Endothelial cell of umbilical vein (primary cell): ENCODE data around the gene AHNAK2. TPM values are rescaled to one million over a fixed set of nuclear protein-coding genes. Genes with fewer than 3 reads are reported as not detected.

Experiments used
- BruUV-seq: library from RNA; stranded (reverse); fragments of 400-500 nt; replicated peaks from 2 replicates; lab custom pipeline; 2021; lab: Mats Ljungman, UMichigan
- CTCF ChIA-PET: fragments of 300-600, 350-600 bp; sonication (Branson Sonifier 250); formaldehyde crosslinking; loops from one replicate; lab custom pipeline; 2021; ENCODE audit warnings: antibody characterized with exemption, inconsistent platforms; lab: Charles Lee
- POLR2A ChIA-PET: fragments of 300-600, 350-600 bp; sonication (Branson Sonifier 250); formaldehyde crosslinking; loops from one replicate; lab custom pipeline; 2021; ENCODE audit warnings: antibody characterized with exemption, inconsistent platforms; lab: Charles Lee
- DNase-seq: peaks from one replicate; pipeline ENCODE4 v3.0.0-alpha.2; 2011; ENCODE audit warnings: low read depth, low spot score
- FAIRE-seq: peaks from 2 replicates; lab custom pipeline; 2011; peaks lifted over from hg19 to GRCh38; lab: Jason Lieb, UNC
- H2AFZ ChIP-seq: 2 replicates; pipeline ENCODE4 v1.6.0; 2012; ENCODE audit warnings: low read depth, low read length, control low read depth, inconsistent platforms
- H3K27ac ChIP-seq: 2 replicates; pipeline ENCODE4 v1.5.1; 2011; ENCODE audit warnings: low read depth, mild to moderate bottlenecking, control low read depth, low read length, moderate library complexity; ENCODE audit not compliant: insufficient read depth
- H3K27me3 ChIP-seq, 2 experiments: 2 replicates each; pipeline versions ENCODE4 v1.6.0 to v1.6.1; 2011; ENCODE audit warnings: low read length in 2 of 2, mixed read lengths in 1 of 2; ENCODE audit not compliant: control insufficient read depth in 2 of 2, insufficient read depth in 2 of 2
- H3K36me3 ChIP-seq, 2 experiments: 2 replicates in 1 of 2; 3 replicates in 1 of 2; pipeline ENCODE4 v1.5.1; 2011; ENCODE audit warnings: low read length in 2 of 2, mild to moderate bottlenecking in 1 of 2, moderate library complexity in 1 of 2; ENCODE audit not compliant: control insufficient read depth in 2 of 2, insufficient read depth in 2 of 2; ENCODE audit errors: extremely low read depth in 1 of 2
- H3K4me1 ChIP-seq: 3 replicates; pipeline ENCODE4 v1.5.1; 2011; ENCODE audit warnings: mild to moderate bottlenecking, low read length; ENCODE audit not compliant: control insufficient read depth, insufficient read depth; ENCODE audit errors: extremely low read depth
- H3K4me2 ChIP-seq: 2 replicates; pipeline ENCODE4 v1.6.1; 2011; ENCODE audit warnings: low read length, control low read depth, mixed read lengths; ENCODE audit not compliant: insufficient read depth
- H3K4me3 ChIP-seq, 3 experiments: fragments of 200-600 bp in 1 of 3; sonication (generic), shearing (Covaris generic) in 1 of 3; replicated peaks in 1 of 3; 2 replicates each; pipeline ENCODE4 v1.5.1; 2011 to 2016; ENCODE audit warnings: control low read depth in 3 of 3, low read length in 3 of 3, mild to moderate bottlenecking in 2 of 3, inconsistent platforms in 1 of 3, low read depth in 1 of 3, moderate library complexity in 1 of 3; ENCODE audit not compliant: insufficient read depth in 1 of 3
- H3K79me2 ChIP-seq: 2 replicates; pipeline ENCODE4 v1.6.0; 2012; ENCODE audit warnings: low read length, inconsistent platforms; ENCODE audit not compliant: control insufficient read depth, insufficient read depth
- H3K9ac ChIP-seq: replicated peaks from 2 replicates; pipeline ENCODE3; 2011; ENCODE audit warnings: low read length, control low read depth; ENCODE audit not compliant: insufficient read depth; ENCODE audit errors: extremely low read depth
- H3K9me1 ChIP-seq: replicated peaks from 3 replicates; pipeline ENCODE4 v1.6.0; 2011; ENCODE audit warnings: mild to moderate bottlenecking, low read length; ENCODE audit not compliant: control insufficient read depth, insufficient read depth; ENCODE audit errors: extremely low read depth
- H3K9me3 ChIP-seq: replicated peaks from 2 replicates; pipeline ENCODE4 v1.5.1; 2012; ENCODE audit warnings: low read length, inconsistent platforms; ENCODE audit not compliant: control insufficient read depth, insufficient read depth
- H4K20me1 ChIP-seq: replicated peaks from 2 replicates; pipeline ENCODE3; 2011; ENCODE audit warnings: mild to moderate bottlenecking, low read length; ENCODE audit not compliant: control insufficient read depth, insufficient read depth; ENCODE audit errors: extremely low read depth
- CTCF ChIP-seq, 2 donors: IDR thresholded peaks; 1 replicate in 1 of 2; 2 replicates in 1 of 2; pipeline ENCODE4 v1.5.1; 2011; ENCODE audit warnings: low read length in 2 of 2, mild to moderate bottlenecking in 2 of 2, moderate library complexity in 2 of 2, control low read depth in 1 of 2, inconsistent platforms in 1 of 2, low read depth in 1 of 2; ENCODE audit not compliant: insufficient read depth in 1 of 2; ENCODE audit errors: extremely low read depth in 1 of 2
- EZH2 ChIP-seq: IDR thresholded peaks from 2 replicates; pipeline ENCODE4 v1.6.1; 2012; ENCODE audit warnings: borderline replicate concordance, low read depth, mild to moderate bottlenecking, moderate library complexity, low read length, inconsistent platforms; ENCODE audit not compliant: severe bottlenecking
- GATA2 ChIP-seq: IDR thresholded peaks from 2 replicates; pipeline ENCODE4 v1.7.0; 2011; ENCODE audit warnings: low read depth, mild to moderate bottlenecking, moderate library complexity, mixed read lengths, low read length; ENCODE audit not compliant: insufficient read length, insufficient read depth
- JUN ChIP-seq: IDR thresholded peaks from 2 replicates; pipeline ENCODE4 v1.6.1; 2011; ENCODE audit warnings: borderline replicate concordance, low read depth; ENCODE audit not compliant: insufficient read length, insufficient read depth
- MYC ChIP-seq: IDR thresholded peaks from one replicate; pipeline ENCODE4 v1.6.1; 2011; ENCODE audit warnings: mild to moderate bottlenecking, low read depth, low read length
- POLR2AphosphoS5 ChIP-seq: IDR thresholded peaks from 2 replicates; pipeline ENCODE4 v1.6.1; 2012; ENCODE audit warnings: low read depth, mild to moderate bottlenecking, control low read depth, low read length, moderate library complexity; ENCODE audit not compliant: insufficient read depth
- dilution Hi-C: fragments of 300-500 bp; cut with MboI; formaldehyde crosslinking; loops from one replicate; pipeline ENCODE4 v1.15.0; 2019; ENCODE audit warnings: low sequenced_read_pairs; ENCODE audit not compliant: extremely low pct_ligation_motif_present
- intact Hi-C: fragments of 100-400 bp; cut with micrococcal nuclease; formaldehyde crosslinking; loops from one replicate; pipeline ENCODE4 v1.10.0; 2022
- polyA plus RNA-seq, 4 experiments: library from polyadenylated mRNA; depleted of rRNA in 3 of 4; stranded (reverse) in 3 of 4; unstranded in 1 of 4; fragments of >200 nt; gene quantifications; 2 replicates each; pipeline versions ENCODE4 v1.2.1 to v1.2.3, GENCODE V29; 2011 to 2012; ENCODE audit warnings: missing spikeins in 1 of 4
- total RNA-seq: library from RNA; stranded (reverse); gene quantifications from 2 replicates; pipeline ENCODE4 v1.2.3, GENCODE V29; 2021

AHNAK2 gene
- total and polyA plus RNA-seq, 2 donors (not counting 3 experiments of a cell fraction or from before 2014, with no cell fraction given) = 17.7 to 68.7 TPM

GRCh38 chr14:104941508-104942365, 36.4 kb downstream of the AHNAK2 start:
- no TSS peak for BruUV-seq
- H3K79me2 ChIP-seq = no peaks in the 10 kb centered on the region
- no peaks in the 10 kb centered on the region for H3K9me1 ChIP-seq
- no peaks in the 10 kb centered on the region for H3K27me3 ChIP-seq
- DNase-seq (no peak), FAIRE-seq (no peak)
- H3K36me3 ChIP-seq = peaks cover 0 to 3% of the 10 kb centered on the region in 2 experiments
- intact Hi-C loops (no loop called here), dilution Hi-C loops (no loop called here)
- no peaks in the 10 kb centered on the region for H4K20me1 ChIP-seq
- no peak overlapping the region for H3K4me2 ChIP-seq
- CTCF ChIA-PET = interaction anchor here (1.4 kb wide), 1 partner anchor 9 kb away, joined by 3 read pairs; no protein-coding TSS in a partner anchor
- H3K27ac ChIP-seq = no peak overlapping the region
- H3K9ac ChIP-seq = no peak overlapping the region
- no peak overlapping the region for H3K4me3 ChIP-seq
- no peak for TF ChIP-seq GATA2
- no peak for TF ChIP-seq MYC
- no peak for TF ChIP-seq JUN
- no peak for TF ChIP-seq EZH2
- H3K9me3 ChIP-seq = no peaks in the 10 kb centered on the region
- no peaks in the 10 kb centered on the region for H3K4me1 ChIP-seq
- POLR2A ChIA-PET = no interaction called here
- H2AFZ ChIP-seq = no peak overlapping the region

DNA sequence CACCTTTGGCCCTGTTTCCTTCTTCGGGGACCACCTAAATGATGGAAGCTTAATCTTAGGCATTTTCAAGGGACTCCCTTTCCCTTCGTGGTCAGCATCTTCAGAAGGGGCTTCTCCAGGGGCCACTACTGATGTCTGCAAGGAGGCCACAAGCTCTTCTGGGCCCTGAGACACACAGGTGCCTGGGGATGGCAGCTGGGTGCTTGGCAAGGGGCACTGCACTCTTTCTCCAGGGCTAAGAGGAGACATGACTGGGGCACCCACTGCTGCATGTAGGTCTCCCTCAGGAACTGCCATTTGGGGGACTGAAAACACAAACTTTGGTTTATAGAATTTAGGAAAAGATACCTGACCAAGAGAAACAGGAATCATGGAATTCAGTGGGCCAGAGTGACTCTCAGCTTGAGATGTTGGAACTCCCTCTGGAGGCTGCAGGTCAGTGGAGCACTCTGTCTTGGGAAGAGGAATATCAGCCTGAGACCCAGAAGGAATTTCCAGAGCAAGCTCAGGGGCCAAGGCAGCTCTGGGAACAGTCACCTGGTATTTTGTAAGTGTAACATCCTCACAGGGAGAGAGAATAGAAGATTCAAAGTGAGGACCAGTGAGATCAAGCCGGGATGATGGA, 37.5 kb downstream of the AHNAK2 start:
- no TSS peak for BruUV-seq
- POLR2A ChIA-PET = no interaction called here
- dilution Hi-C loops = no loop called here
- Histone ChIP-seq H3K79me2 (no peaks in the 10 kb centered on the region), H3K27ac (no peak overlapping the region), H3K9ac (no peak overlapping the region), H3K4me3 (no peak overlapping the region), H3K9me1 (no peaks in the 10 kb centered on the region), H3K4me1 (no peaks in the 10 kb centered on the region), H4K20me1 (no peaks in the 10 kb centered on the region), H3K9me3 (no peaks in the 10 kb centered on the region), H2AFZ (no peak overlapping the region), H3K36me3 (peaks cover 0 to 3% of the 10 kb centered on the region in 2 experiments), H3K27me3 (no peaks in the 10 kb centered on the region), H3K4me2 (no peak overlapping the region)
- FAIRE-seq (no peak), DNase-seq (no peak)
- peak in 1 of 2 donors; percentile 15 for TF ChIP-seq CTCF (IDR thresholded peaks at IDR 0.05; ENCODE audit: extremely low read depth in 1 of 2, insufficient read depth in 1 of 2, low read depth in 1 of 2, low read length in 2 of 2)
- no peak for TF ChIP-seq POLR2AphosphoS5
- CTCF ChIA-PET = no interaction called here
- intact Hi-C loops = no loop called here
